AG20443 (cell line): ENCODE data around the gene RPP25.
"Not testable (repeated sequence)": the region's sequence is repeated elsewhere in the genome, so short reads cannot be mapped to it uniquely, and the experiment has no call there.

Experiments
- DNase-seq: peaks from one replicate; pipeline ENCODE4 v3.0.0; 2012; ENCODE audit warnings: low spot score, mixed read lengths

RPP25 gene

GRCh38 chr15:74917676-74918075, 38.9 kb downstream of the RPP25 start:
- DNase-seq, result no peak

DNA sequence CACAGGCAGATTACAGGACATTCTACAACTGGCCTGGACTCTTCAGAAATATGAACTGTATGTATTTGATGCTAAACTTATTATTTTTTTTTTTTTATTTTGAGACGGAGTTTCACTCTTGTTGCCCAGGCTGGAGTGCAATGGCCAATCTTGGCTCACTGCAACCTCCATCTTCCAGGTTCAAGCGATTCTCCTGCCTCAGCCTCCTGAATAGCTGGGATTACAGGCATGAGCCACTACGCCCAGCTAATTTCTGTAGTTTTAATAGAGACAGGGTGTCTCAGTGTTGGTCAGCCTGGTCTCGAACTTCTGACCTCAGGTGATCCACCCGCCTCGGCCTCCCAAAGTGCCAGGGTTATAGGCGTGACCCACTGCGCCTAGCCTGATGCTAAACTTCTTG, 42.8 kb downstream of the RPP25 start:
- not testable (repeated sequence) for DNase-seq

GRCh38 chr15:74913041-74913440, 43.5 kb downstream of the RPP25 start:
- no peak for DNase-seq

DNA sequence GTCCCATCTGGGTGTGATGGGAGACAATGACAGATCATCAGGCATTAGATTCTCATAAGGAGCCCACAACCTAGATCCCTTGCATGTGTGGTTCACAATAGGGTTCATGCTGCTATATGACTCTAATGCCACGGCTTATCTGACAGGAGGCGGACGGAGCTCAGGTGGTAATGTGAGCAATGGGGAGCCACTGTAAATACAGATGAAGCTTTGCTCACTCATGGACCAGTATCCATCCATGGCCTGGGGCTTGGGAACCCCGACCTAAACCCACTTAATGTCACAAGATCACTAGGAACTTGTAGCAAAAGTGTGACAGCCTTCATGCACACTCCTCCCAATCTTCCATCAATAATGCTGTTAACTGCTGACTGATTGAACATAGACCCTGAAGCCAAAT, 47.9 kb downstream of the RPP25 start:
- no peak for DNase-seq

- DNase-seq, result no peak
Measured at GRCh38 chr15:74907163-74907870, 49.3 kb downstream of the RPP25 start.

DNA sequence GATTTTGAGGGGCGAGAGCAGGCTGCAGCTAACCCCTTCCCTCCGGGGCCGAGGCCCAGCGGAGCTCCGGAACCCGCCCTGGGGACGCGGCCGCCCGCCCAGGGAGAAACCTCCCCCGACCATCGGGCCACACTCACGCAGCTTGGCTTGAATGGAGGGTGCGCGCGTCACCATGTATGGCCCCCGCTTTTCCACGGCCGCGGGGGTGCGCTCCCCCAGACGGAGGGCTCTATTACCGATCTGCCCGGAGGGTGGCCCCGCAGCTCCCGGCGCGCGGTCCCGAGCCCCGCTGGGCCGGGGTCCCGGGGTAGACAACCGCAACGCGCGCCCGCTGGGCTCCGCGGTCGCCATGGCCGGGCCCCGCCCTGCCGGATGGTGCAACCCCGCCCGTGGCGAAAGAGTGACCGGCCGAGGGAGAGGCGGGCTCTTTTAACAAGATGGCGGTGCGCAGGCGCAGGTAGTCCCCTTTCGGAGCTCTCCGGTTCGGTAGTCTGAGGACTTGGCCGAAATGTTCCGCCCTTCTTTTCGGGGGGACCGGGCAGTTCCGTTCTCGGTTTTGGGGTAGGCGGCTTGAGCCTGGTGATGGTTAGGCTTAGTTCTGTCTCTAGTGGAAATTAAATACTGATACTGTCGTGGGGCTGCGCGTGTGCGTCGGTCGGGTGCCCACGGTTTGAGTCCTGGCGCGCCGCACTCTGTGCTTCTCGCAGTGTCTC, 50.0 kb downstream of the RPP25 start, which contains the start of gene FAM219B:
TSS of gene FAM219B (minus strand) at position 402 of the 713 bp plus-strand sequence. CDS start at position 351, 51 bp downstream.
- peak; percentile 99 for DNase-seq

- DNase-seq, result no peak
Measured at GRCh38 chr15:74906067-74906449, 50.5 kb downstream of the RPP25 start.
